NCI-H69 (cell line): Measurements from ENCODE around the gene MIEF1.
"Not testable (repeated sequence)": the region's sequence is repeated elsewhere in the genome, so short reads cannot be mapped to it uniquely, and the experiment has no call there.

Experiments
- DNase-seq: peaks from one replicate; lab custom pipeline; 2025; lab: John Stamatoyannopoulos, UW

The MIEF1 gene

DNA sequence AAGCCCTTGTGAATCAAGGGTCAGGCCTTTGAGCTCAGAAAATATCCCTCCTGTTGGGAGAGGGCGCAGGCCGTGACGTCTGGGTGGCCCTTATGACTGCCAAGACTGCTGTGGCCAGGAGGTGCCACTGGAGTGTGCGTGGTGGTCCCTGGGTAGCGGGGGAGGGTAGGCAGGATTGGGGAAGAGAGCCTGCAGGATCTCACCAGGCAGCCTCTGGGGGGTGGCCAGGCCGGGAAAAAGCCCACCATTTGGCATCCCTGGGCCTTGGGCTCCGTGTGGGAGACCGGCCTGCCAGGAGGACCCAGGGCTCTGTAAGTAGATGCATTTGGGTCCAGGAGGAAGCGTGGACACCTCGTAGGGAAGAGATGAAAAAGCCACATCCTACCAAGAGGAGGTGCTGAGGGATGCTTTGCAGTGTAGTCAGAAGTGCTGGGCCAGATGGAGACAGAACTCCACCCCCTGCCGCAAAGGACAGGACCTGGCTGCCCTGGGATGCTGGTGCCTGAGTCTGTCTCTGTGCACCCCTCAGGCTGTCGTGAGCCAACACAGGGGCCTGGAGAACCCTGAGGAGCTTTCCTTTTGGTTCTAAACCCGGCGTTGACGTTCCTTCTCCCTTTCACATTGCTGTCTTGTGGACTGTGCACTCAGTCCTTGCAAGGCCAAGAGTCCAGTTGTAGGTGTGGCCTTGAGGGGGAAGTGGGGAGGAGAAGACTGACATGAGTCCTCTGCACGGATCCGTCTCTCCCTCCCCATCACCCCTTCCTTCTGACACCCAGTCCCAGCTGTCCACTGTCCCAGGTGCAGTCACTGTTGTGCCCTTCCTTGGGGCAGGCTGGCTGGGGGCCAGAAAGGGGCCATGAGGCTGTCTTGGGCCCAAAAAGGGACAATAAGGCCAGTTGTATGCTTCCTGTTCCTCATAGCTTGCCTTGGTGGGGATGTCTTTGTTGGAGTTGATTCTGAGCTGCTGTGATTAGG is 12.7 kb upstream of the MIEF1 start:
- DNase-seq, result no peak

DNA sequence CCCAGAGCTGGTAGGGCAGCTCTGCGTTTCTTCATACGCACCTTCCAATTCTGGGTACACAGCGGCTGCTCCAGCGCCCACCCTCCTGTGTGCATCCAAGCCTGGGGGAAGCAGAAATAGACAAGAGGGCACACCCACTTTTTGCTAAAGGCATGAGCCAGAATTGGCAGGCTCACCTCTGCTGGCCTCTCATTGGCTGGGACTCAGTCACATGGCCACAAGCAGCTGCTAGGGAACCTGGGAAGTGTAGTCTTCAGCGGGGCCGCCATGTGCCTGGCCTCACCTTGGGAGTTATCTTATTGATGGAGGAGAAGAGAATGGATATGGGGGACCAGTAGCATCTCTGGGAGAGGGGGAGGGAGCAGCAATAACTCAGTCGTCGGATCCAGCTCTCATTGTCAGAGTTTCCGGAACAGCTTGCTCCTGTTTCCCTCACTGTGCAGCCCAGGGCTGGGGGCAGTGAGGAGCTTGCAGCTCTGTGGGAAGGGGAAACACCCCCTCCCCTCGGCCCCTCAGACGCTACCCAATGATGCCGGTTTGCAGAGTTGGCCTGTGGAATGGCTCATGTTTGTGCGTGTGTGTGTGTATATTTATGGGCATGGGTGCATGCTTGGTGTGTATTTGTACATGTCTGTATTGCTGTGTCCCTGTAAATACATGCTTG is 11.8 kb upstream of the MIEF1 start:
- peak; percentile 91 for DNase-seq

DNA sequence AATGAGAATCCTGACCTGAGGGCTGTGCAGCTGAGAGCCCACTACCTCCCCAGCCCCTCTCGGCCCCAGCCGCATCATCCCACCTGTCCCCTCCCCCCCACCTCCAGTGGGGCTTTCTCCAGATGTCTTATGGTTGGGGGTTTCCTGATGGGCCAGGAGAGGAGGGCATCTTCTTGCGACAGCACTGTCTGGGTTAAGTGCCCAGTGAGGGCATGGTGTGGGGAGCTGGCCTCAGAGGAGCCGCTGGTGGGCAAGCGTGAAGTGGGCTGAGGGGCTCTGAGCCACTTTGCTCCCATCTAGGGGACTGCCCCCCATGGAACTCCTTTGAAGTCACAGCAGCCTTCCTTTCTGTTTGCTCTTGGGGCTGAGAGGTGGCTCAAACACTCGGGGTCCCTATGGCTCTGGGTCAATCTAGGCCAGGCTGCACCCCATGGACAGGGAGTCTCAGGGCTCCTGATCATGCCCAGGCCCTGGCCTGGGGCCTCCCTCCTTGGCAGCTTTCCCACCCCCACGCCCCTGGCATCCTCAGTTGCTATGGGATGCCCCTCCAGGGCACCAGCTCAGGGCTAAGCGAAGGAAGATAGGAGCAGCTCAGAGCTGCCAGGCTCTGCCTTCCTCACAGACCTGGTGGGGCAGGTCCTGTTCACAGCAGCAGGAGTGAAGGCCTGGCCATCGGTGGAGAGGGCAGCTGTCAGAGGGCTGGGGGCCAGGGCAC is 11.0 kb upstream of the MIEF1 start:
- DNase-seq, result no peak

DNA sequence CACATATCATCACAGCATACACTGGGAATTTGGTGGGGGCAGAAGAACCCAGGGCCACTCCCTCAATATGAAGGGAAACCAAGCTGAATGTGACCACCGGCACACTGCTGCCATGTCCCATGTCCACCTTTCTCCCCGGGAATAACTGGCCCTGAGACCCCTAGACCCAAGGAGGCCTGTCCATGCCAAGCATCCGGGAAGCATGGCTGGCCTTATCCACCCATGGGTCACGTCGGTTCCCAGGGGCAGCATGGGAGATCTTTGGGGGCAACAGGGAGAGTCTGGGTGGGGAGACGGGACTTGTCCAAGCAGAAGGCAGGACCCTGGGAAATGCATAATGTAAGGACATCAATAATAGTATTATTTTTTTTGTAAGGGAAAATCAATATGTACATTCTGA is 10.4 kb upstream of the MIEF1 start:
- no peak for DNase-seq

DNA sequence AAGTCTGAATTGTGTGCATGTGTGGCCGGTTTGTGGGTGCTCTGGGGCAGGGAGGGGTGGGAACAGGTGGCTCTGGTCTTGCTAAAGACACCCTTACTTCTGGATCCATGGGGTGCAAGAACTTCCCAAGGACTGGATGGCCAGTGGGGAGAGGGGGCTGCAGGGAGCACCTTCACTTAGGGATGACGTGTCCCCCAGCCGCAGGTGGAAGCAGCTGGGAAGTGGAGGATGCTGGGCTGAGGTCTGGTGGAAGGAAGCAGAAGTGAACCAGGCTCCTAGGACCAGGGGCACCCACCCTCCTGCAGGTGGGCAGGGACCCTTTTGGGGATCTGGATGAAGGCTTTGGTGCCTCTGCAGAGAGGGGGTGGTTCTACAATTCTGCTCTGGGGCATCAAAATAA is 9.9 kb upstream of the MIEF1 start:
- DNase-seq, result no peak

DNA sequence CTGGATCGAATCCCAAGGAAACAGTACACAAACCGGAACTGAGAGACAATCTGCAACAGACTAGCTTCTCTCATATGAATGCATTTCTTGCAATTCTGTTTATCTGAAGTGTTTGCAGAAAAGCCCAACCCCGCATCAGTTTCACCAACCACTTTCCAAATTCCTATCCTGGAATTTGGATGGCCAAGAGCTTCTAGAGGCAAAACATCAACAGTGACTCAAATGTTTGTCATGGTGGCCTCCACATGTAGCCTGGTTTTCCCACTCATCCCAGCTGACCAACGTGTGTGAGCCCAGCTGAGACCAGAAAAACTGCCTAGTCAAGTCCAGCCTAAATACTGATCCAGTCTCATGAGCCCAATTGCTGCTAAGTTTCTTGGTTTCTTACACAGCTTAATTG is 8.3 kb upstream of the MIEF1 start:
- DNase-seq, result no peak

DNA sequence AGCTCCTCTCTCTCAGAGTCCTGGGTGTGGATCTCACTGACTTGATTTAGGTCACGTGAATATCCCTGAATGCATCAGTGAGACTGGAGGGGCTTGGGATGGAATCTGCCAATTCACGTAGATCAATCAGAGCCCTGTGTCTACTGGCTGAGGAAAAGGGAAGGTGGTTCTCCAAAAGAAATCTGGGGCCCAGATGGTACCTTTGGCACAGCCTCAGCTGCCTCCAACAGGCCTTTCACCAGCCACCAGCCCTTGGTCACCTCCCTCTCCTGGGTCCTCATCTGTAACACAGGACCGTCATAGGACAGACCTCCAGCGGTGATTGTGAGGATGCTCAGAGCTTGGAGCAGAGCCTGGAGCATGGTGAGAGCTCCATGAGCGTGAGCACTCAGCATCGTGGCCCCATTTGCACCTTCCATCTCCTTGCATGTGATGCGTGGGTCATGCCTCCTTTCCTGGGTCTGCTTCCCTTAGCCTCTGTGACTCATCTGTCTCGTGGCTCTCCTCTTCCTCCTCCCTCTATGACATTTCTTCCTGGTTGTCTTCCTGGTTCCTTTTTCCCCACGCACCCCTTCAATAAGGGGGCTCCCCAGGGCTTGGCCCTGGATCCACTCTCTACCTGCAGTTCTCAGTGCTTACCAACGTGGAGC is 7.5 kb upstream of the MIEF1 start:
- no peak for DNase-seq

DNA sequence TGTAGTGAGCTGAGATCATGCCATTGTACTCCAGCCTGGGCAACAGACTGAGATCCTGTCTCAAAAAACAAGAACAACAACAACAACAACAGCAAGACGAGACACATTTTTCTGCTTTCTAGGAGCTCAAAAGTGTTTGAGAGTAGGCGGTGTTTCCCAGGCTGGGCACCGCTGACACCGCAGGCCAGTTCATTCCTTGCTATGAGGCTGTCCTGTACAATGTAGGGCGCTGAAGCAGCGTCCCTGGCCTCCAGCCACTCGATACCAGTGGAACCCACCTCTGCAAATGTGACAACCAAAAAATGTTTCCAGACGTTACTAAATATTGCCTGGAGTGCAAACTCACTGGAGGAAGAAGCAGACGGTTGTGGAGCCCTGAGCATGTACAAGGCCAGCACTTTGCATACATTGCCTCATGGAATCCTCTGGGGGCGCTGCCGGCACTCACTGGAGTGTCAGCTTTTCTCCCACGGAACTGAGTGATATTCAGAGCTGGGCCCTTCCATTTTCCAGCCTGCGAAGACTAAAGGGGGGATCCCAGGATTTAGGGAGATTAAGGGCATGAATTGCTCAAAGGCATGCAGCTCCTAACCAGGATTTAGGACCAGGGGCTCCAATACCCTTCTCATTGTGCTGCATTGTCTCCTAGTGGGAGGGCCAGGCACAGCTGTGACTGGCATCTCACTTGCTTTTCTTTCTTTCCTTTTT is 5.8 kb upstream of the MIEF1 start:
- DNase-seq, result peak; percentile 88

DNA sequence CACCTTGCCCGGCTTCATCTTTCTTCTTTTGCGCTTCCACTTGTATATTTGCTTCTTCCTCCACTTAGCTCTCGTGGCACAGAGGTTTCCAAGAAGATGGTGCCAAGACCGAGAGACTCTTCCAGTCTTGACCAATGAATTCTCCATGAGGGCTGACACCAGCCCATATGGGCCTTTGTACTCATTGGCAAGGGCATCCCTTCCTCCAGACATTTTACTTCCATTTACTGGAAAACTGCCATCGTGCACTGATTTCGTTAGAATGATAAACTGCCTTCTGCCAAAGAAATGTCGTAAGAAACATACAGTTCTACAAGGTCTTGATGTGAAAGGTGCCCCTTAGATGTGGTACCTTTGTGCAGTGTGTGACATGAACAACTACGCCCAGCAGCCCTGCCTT is 4.7 kb upstream of the MIEF1 start:
- DNase-seq, result no peak

DNA sequence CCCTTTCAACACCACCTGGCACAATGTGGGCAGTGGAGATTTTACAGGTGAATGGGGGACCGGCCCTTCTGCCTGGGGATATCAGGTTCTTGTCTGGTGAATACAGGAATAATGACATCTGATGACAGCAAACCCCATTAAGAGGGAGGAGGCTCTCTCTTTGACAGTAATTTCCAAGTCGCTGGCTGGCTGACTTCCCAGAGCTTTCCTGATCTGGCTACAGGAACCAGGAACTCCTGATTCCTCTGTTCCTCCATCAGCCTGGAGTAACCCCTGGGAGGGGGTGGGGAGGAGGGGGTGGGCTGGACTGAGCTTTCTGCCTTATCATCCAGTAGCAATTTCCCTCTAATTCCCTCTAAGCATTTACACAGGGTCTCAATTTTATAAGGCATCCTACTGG is 3.7 kb upstream of the MIEF1 start:
- DNase-seq, result peak; percentile 94

DNA sequence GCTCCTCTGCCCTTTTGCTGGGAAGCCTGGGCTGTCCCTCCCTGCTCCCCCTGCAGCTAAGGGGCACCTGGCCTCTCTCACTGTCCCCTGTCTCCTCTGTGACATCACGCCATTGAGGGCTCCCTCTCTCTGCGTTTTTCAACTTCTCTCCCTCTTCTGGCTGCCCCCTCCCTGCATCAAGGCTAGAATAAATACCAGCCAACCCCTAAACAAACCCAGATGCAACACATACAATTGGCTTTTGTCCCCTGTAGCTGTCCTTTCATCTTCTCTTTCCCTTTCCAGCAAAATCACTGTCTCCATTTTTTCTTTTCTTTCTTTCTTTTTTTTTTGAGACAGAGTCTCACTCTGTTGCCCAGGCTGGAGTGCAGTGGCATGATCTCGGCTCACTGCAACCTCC is 3.3 kb upstream of the MIEF1 start:
- DNase-seq, result no peak

DNA sequence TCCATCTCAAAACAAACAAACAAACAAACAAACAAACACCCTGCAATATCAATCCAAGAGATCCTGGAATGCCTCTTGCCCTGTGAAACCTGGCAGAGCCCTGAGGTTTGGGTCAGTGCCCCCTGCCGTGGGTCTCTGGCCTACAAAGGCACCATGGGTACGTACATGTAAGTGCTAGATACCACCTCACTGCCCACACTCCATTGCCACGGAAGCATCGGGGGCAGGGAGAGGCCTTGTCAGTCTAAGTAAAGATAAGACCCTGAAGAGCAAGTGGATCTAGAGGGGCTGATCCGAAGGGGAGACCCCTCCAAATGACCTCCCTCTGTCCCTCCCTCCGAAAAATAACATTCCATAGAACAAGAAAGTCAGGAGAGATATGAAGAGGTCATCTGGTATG is 2.0 kb upstream of the MIEF1 start:
- DNase-seq, result no peak

DNA sequence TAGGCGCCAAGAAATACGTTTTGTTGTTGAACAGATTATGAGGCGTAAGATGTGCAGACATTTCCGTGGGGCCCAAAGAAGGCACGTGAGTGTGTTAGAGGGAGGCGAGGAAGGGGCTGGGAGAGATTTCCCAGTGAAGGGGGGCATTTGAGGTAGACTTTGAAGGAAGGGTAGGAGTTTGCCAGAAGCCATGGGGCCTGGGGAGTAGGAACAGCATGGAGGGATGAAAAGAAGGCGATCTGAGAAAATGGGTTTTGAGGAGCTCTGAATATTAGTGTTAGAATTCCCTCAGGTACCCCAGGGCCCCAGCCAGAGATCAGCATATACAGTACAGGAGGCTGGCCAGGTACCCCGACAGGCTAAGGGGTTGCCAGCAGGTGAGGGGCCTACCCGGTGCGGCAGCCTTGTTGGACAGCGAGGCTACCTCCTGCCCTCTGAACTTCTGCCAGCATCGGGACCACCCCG is 414 bp upstream of the MIEF1 start:
- no peak for DNase-seq

DNA sequence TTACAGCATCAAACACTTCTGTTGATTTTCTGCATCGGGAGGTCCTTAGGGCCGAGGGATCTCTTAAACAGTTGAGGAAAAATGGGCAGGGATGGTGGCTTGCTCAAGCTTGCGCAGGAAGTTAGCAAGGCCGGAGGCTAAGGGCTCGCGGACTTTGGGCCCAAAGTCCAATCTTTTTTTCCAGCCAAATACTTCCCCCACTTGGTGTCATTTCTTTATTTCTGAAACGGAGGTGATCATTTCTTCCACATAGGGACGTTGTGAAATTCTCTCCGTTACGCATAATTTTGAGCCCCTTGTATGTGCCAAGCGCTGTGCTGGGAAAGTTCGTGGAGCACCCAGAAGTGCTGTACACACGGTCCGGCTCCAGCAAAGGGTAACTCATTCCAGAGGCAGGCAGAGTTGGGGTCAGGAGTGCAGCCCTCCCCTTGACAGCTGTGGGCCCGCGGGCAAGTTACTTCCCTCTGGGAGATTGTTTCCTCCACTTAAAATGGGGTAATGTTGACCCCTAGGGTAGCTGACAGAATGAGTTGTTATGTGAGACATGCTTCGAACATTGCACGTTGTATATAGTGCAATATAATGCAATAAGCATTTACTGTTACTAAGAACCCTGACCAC is 809 bp downstream of the MIEF1 start:
- DNase-seq, result peak; percentile 66

DNA sequence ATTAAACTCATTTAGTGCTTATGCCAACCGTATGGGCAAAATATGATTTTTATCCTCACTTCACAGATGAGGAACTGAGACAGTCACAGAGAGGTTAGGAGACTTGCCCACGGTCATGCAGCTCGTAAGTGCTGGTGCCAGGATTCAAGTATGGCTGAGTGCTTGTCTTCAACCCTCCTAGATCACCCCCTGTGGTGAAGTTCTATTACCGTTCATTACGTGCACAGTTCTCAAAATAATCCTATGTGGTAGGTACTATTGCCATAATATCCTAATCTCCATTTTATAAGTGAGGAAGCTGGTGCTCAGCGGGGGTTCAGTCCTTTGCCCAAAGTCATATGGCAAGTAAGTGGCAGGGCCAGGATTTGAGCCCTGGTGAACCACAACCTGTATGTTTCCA is 1.5 kb downstream of the MIEF1 start:
- DNase-seq, result no peak

DNA sequence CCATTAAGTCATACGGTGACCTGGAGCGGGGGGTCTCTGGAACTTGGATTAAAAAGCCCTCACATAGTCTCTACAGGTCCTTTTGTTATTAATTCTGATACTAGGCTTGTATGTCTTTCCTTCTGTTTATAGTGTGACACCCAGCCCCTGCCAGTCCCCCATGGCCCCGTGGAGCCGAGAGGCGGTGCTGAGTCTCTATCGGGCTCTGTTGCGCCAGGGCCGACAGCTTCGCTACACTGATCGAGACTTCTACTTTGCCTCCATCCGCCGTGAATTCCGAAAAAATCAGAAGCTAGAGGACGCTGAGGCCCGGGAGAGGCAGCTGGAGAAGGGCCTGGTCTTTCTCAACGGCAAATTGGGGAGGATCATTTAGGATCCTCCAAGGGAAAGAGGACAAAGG is 2.0 kb downstream of the MIEF1 start:
- DNase-seq, result no peak

DNA sequence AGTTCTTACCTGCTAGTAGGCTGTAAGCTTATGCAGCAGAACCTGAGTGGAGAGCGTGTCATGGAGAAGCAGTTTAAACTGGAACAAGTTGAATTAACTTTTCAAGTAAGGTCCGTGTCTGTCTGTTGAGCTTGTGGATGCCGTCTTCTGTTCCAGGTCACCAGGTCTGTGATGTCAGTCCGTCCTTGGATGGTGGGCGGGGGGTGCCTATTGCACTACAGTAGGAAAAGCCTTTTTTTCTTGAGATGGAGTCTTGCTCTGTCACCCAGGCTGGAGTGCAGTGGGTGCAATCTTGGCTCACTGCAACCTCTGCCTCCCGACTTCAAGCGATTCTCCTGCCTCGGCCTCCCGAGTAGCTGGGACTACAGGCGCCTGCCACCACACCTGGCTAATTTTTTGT is 4.9 kb downstream of the MIEF1 start:
- not testable (repeated sequence) for DNase-seq

DNA sequence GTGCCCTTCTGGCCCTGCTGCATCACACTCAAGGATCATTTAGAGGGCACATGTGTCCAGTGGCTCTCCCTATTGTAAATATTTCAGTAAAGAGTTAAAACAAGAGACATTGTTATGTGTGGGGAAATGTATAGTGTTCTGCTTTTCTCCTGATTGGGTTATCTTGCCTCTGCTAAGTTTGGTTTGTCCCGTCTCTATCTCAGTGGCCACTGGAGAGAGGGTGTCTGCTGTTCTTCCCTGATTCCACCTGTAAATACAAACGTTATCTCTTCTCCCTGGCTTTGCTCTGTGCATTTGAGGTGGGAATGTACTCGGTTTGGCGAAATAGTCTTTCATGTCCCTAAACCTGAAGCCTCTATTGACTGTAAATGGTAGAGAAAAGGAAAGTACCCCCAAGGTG is 6.3 kb downstream of the MIEF1 start:
- no peak for DNase-seq

DNA sequence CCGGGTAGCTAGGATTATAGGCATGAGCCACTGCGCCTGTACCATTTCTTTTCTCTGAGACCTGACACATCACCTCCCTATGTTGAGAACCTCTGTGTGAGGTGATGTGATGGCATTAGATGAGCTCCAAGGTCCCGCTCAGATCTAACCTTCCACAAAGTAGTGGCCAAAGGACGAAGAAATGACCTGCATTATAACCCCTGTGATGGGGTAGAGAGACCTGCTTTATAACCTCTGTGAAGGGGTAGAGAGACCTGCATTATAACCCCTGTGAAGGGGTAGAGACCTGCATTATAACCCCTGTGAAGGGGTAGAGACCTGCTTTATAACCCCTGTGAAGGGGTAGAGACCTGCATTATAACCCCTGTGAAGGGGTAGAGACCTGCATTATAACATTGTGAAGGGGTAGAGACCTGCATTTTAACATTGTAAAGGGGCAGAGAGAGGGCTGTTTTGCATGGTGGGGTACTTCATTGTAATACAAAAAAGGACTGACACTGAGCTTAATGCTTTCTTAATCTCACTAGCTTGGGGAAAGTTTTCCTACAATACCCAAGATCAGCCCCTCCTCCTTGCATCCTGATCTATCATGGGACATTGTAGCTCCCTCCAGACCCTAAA is 8.5 kb downstream of the MIEF1 start:
- no peak for DNase-seq

DNA sequence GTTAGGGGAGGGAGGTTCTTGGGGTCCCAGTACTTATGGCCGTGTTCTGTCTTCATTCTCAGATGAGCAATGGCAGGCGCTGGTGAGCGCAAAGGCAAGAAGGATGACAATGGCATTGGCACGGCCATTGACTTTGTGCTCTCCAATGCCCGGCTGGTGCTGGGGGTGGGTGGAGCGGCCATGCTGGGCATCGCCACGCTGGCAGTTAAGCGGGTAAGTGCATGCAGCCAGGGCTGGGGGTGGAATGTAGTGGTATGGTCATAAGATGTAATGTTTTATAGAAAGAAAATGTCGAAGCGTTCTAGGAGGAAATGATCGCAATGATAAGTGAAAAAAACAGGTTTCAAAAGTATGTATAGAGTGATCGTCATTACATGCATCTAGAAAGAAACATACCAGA is 9.1 kb downstream of the MIEF1 start:
- no peak for DNase-seq

DNA sequence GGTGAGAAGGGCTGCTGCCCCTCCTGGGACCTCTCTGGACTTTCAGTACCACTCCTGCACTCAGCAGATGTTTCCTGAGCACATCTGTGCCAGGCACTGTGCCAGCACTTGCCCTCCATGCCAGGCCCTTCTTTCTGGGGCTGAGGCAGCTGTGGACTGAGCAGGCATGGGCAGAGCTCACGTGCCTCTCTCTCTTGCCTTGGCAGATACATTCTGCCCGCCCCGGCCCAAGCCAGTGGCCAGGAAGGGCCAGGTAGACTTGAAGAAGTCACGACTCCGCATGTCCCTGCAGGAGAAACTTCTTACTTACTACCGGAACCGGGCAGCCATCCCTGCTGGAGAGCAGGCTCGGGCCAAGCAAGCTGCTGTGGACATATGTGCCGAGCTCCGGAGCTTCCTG is 9.9 kb downstream of the MIEF1 start:
- DNase-seq, result no peak
